Activated CD8-positive, alpha-beta T cell treated with anti-CD3 and anti-CD28 coated beads for 36 hours (primary cell): ENCODE data around the gene PPP1R9A. TPM values are rescaled to one million over a fixed set of nuclear protein-coding genes. Genes with fewer than 3 reads are reported as not detected.

Source experiments
- ATAC-seq: fragments of 200-7000 bp; cut with Tn5 transposase; one replicate; pipeline ENCODE4 v1.10.0; 2021; ENCODE audit warnings: mild to moderate bottlenecking, moderate library complexity
- CTCF ChIA-PET: fragments of 350-600 bp; sonication (Branson Sonifier 250); formaldehyde crosslinking; loops from one replicate; lab custom pipeline; 2021; ENCODE audit warnings: antibody characterized with exemption; lab: Charles Lee
- POLR2A ChIA-PET: fragments of 350-600 bp; sonication (Branson Sonifier 250); formaldehyde crosslinking; loops from one replicate; lab custom pipeline; 2021; ENCODE audit warnings: antibody characterized with exemption; lab: Charles Lee
- DNase-seq: peaks from one replicate; pipeline ENCODE4 v3.0.0-alpha.2; 2020
- H3K27ac Mint-ChIP-seq: one replicate; pipeline ENCODE4 v1.8.0; 2021; ENCODE audit warnings: mild to moderate bottlenecking, mixed read lengths
- H3K27me3 Mint-ChIP-seq: one replicate; pipeline ENCODE4 v1.8.0; 2021; ENCODE audit warnings: mixed read lengths
- H3K36me3 Mint-ChIP-seq: one replicate; pipeline ENCODE4 v1.8.0; 2021; ENCODE audit warnings: low read depth, mixed read lengths
- H3K4me1 Mint-ChIP-seq: one replicate; pipeline ENCODE4 v1.8.0; 2021; ENCODE audit warnings: low read depth, mixed read lengths
- H3K4me3 Mint-ChIP-seq: one replicate; pipeline ENCODE4 v1.8.0; 2021; ENCODE audit warnings: mild to moderate bottlenecking, moderate library complexity, mixed read lengths
- H3K9me3 Mint-ChIP-seq: one replicate; pipeline ENCODE4 v1.8.0; 2021; ENCODE audit warnings: mixed read lengths
- intact Hi-C: fragments of 100-400 bp; cut with micrococcal nuclease; formaldehyde crosslinking; loops from one replicate; pipeline ENCODE4 v1.10.0; 2022
- total RNA-seq, 2 experiments: library from RNA; stranded (reverse); gene quantifications; one replicate each; pipeline ENCODE4 v1.2.3, GENCODE V29; 2021
- TF ChIP-seq, protein P1 (sequence below): fragments of 200-600 bp; IDR thresholded peaks from one replicate; pipeline ENCODE4 v1.8.0; 2022; ENCODE audit warnings: antibody characterized with exemption, mild to moderate bottlenecking

Gene PPP1R9A
- total RNA-seq, 2 experiments from 2014 or later: 0.05 to 0.13 TPM

DNA sequence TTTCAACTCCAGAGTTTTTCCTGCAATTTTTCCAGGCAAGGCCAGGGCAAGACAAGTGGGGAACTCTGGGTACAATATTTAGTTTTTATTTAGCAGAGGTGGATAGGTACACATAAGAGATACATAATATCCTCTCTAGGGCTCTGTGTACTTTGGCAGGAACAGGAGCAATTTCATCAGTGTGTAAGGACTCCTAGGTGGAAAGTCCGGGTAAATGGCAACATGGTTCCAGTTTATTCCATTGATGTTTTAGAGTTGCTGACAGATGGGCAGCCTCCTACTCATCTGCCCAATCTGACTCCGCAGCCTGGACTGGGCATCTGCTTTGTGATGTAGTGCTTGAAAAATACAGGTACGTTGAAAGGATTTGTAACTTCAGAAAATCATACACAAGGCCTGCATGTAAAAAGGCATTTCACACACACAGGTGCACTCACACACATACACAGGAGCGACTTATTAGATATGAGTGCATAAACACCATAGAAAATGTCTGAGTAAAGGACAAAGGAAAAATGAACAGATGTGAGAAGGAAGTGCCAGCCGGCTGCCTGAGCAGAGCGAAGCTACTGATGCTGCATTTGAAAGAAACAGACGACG, 411.2 kb downstream of the PPP1R9A start:
- no peak for DNase-seq
- Mint-ChIP-seq H3K9me3 (no peaks in the 10 kb centered on the region), H3K4me3 (no peak overlapping the region), H3K27ac (no peak overlapping the region), H3K36me3 (no peaks in the 10 kb centered on the region), H3K4me1 (no peaks in the 10 kb centered on the region), H3K27me3 (peaks cover 3% of the 10 kb centered on the region)
- ChIA-PET POLR2A (no interaction called here), CTCF (no interaction called here)
- TF ChIP-seq, protein P1, sequence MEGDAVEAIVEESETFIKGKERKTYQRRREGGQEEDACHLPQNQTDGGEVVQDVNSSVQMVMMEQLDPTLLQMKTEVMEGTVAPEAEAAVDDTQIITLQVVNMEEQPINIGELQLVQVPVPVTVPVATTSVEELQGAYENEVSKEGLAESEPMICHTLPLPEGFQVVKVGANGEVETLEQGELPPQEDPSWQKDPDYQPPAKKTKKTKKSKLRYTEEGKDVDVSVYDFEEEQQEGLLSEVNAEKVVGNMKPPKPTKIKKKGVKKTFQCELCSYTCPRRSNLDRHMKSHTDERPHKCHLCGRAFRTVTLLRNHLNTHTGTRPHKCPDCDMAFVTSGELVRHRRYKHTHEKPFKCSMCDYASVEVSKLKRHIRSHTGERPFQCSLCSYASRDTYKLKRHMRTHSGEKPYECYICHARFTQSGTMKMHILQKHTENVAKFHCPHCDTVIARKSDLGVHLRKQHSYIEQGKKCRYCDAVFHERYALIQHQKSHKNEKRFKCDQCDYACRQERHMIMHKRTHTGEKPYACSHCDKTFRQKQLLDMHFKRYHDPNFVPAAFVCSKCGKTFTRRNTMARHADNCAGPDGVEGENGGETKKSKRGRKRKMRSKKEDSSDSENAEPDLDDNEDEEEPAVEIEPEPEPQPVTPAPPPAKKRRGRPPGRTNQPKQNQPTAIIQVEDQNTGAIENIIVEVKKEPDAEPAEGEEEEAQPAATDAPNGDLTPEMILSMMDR: no peak
- intact Hi-C loops: no loop called here
- no peak for ATAC-seq

GRCh38 chr7:95319570-95319969, 412.2 kb downstream of the PPP1R9A start:
- no peak for ATAC-seq
- Mint-ChIP-seq H3K27ac (no peak overlapping the region), H3K4me1 (no peaks in the 10 kb centered on the region), H3K36me3 (no peaks in the 10 kb centered on the region), H3K4me3 (no peak overlapping the region), H3K9me3 (no peaks in the 10 kb centered on the region), H3K27me3 (peaks cover under 1% of the 10 kb centered on the region)
- POLR2A ChIA-PET: no interaction called here
- DNase-seq: no peak
- intact Hi-C loops: no loop called here
- CTCF ChIA-PET: no interaction called here
- TF ChIP-seq, protein P1: no peak

DNA sequence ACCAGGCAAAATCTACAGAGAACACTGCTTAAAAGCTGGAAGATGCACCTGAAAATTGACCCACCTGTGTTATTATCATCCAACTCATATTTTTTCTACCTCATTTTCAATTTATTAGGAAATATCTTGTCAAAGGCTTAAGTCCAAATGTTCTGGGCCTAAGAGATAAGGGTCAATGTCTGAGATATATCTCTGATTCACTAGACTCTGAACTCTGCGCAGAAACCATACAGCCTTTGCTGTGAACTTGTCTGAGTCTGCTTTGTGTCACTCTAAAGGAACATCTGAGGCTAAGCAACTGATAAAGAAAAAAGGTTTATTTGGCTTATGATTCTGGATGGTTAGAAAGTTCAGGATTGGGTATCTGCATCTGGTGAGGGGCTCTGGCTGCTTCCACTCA, 413.3 kb downstream of the PPP1R9A start:
- ChIA-PET POLR2A (no interaction called here), CTCF (no interaction called here)
- Mint-ChIP-seq H3K27ac (no peak overlapping the region), H3K27me3 (peaks cover 9% of the 10 kb centered on the region), H3K4me3 (no peak overlapping the region), H3K4me1 (peaks cover 3% of the 10 kb centered on the region), H3K9me3 (no peaks in the 10 kb centered on the region), H3K36me3 (no peaks in the 10 kb centered on the region)
- intact Hi-C loops: no loop called here
- TF ChIP-seq, protein P1: no peak
- DNase-seq (no peak), ATAC-seq (no peak)

- Mint-ChIP-seq H3K9me3 (no peaks in the 10 kb centered on the region), H3K27ac (no peak overlapping the region), H3K27me3 (peaks cover 12% of the 10 kb centered on the region), H3K36me3 (no peaks in the 10 kb centered on the region), H3K4me1 (peaks cover 3% of the 10 kb centered on the region), H3K4me3 (no peak overlapping the region)
- ChIA-PET CTCF (no interaction called here), POLR2A (no interaction called here)
- ATAC-seq (no peak), DNase-seq (no peak)
- intact Hi-C loops: no loop called here
- TF ChIP-seq, protein P1: no peak
These were observed 414.3 kb downstream of the PPP1R9A start for GRCh38 chr7:95321720-95322119.

DNA sequence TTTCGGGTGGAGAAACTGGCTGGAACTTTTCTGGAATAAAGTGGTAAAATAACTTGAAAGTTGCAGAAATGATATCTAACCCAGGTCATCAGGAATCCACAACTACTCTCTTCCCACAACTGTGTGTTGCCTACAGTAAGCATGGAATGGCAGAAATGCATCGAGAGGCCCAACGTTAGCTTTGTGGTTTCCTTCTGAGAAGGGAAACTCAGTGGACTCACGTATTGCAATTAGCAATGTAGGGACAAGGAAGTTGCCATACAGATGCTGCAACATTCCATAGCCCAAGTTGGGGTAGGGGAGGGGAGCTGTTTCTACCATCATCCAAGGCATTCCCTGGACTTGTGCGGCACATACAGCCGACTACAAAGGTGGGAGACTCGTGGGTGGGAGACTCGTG, 415.0 kb downstream of the PPP1R9A start:
- intact Hi-C loops: no loop called here
- peaks cover 3% of the 10 kb centered on the region for H3K4me1 Mint-ChIP-seq
- no peak overlapping the region for H3K4me3 Mint-ChIP-seq
- no peak overlapping the region for H3K27ac Mint-ChIP-seq
- peaks cover 12% of the 10 kb centered on the region for H3K27me3 Mint-ChIP-seq
- no peak for DNase-seq
- TF ChIP-seq, protein P1: no peak
- POLR2A ChIA-PET: no interaction called here
- no peaks in the 10 kb centered on the region for H3K9me3 Mint-ChIP-seq
- CTCF ChIA-PET: no interaction called here
- no peaks in the 10 kb centered on the region for H3K36me3 Mint-ChIP-seq
- no peak for ATAC-seq
